GM13976 (cell line): Measurements from ENCODE around the gene THSD4.

Experiments
- DNase-seq: peaks from one replicate; pipeline ENCODE4 v3.0.0; 2012; ENCODE audit warnings: low spot score
- CTCF ChIP-seq: IDR thresholded peaks from 2 replicates; pipeline ENCODE4 v1.5.1; 2012; ENCODE audit warnings: borderline replicate concordance, mild to moderate bottlenecking; ENCODE audit not compliant: insufficient read depth; ENCODE audit errors: extremely low read depth, missing control alignments, control extremely low read depth
- in situ Hi-C: fragments of 300-500 bp; cut with MboI; formaldehyde crosslinking; loops from one replicate; pipeline ENCODE4 v1.12.0; 2022; ENCODE audit warnings: low sequenced_read_pairs, mixed read lengths, inconsistent platforms; ENCODE audit not compliant: unreplicated experiment

The THSD4 gene

GRCh38 chr15:71197620-71198019 lies 82.3 kb downstream of the THSD4 start:
- in situ Hi-C loops, result no loop called here
- no peak for DNase-seq
- TF ChIP-seq CTCF, result no peak

DNA sequence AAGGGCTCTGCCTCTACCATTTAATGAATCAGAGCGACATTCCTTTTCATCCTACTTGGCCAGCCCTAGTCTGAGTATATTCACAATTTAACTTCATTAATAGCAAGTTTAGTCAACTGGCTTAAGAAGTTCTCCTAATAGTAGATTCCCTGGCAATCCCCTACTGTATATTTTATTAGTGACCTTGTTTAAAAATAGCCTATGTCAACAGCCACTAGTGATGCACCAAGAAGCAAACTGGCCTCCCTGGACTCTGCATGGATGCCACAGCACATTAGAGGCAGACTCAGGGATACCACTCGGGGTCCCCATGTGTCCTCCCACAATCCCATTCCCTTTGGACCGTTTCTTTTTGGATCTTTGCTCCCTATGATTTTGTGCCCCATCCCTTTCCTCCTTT lies 83.6 kb downstream of the THSD4 start:
- in situ Hi-C loops, result no loop called here
- no peak for TF ChIP-seq CTCF
- no peak for DNase-seq

DNA sequence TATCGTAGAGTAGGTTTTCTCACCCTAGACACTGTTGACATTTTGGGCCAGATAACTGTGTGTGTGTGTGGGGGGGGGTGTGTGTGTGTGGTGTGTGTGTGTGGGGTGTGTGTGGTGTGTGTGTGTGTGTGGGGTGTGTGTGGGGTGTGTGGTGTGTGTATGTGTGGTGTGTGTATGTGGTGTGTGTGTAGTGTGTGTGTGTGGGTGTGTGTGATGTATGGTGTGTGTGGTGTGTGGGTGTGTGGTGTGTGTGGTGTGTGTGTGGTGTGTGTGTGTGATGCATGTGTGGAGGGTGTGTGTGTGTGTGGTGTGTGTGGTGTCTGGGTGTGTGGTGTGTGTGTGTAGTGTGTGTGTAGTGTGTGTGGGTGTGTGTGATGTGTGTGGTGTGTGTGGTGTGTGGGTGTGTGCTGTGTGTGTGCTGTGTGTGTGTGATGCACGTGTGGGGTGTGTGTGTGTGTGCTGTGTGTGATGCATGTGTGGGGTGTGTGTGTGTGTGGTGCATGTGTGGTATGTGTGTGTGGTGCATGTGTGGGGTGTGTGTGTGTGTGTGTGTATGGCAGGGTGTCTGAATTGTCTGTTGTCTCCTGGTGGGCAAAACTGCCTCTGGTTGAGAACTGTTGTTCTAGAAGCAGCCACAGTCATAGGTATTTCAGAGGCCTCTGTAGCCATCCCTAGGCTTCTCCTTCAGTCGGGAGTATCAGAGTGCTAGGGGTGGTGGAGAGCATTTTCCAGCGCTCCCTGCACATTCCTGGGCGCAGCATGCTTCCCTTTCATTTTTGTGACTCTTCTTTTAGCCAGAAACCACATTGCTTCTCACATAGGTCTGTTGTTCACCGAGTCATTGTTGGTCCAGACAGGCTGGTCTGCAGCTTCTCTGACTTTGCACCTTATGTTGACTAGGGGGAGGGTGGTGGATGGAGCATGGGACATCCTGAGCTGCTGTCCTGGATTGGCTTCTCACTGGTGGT lies 84.4 kb downstream of the THSD4 start:
- no peak for DNase-seq
- in situ Hi-C loops, result no loop called here
- no peak for TF ChIP-seq CTCF

- no peak for DNase-seq
- no peak for TF ChIP-seq CTCF
- in situ Hi-C loops, result no loop called here
These were observed 86.2 kb downstream of the THSD4 start for GRCh38 chr15:71201477-71201876.

DNA sequence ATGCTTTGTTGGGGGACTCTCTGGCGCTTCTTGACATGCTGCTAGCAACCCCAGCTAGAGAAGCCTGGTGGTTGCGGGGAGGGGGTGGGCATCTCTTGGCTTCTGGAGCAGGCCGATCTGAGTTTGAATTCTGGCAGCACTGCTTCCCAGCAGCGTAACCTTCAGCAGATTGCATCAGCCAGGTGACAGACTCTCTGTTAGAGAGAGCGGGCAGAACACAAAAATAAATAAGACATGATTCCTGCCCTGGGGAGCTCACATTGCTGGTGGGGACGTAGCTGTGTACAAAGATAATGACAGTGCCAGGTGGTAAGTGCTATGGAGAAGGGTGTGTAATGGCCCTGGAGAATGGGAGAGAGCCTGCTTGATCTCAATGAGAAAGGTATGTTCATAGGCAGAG lies 87.4 kb downstream of the THSD4 start:
- no peak for TF ChIP-seq CTCF
- no peak for DNase-seq
- in situ Hi-C loops, result no loop called here

GRCh38 chr15:71203586-71204474 lies 88.6 kb downstream of the THSD4 start:
- in situ Hi-C loops, result no loop called here
- TF ChIP-seq CTCF, result no peak
- no peak for DNase-seq
